Astrocyte (in vitro differentiated cells and primary cell): Measurements from ENCODE around the gene XRCC5. TPM values are rescaled to one million over a fixed set of nuclear protein-coding genes. Genes with fewer than 3 reads are reported as not detected.

Source experiments
- DNase-seq: peaks from one replicate; pipeline ENCODE4 v3.0.0-alpha.2; 2010; ENCODE audit warnings: low read depth
- FAIRE-seq: peaks from 2 replicates; lab custom pipeline; 2011; peaks lifted over from hg19 to GRCh38; lab: Jason Lieb, UNC
- H2AFZ ChIP-seq: 2 replicates; pipeline ENCODE4 v1.6.0; 2012; ENCODE audit warnings: low read depth, low read length, inconsistent platforms
- H3K27ac ChIP-seq: 2 replicates; pipeline ENCODE4 v1.5.1; 2011; ENCODE audit warnings: low read depth, low read length, inconsistent platforms
- H3K27me3 ChIP-seq: 2 replicates; pipeline ENCODE4 v1.6.0; 2011; ENCODE audit warnings: low read length, inconsistent platforms; ENCODE audit not compliant: insufficient read depth
- H3K36me3 ChIP-seq: 2 replicates; pipeline ENCODE4 v1.5.1; 2011; ENCODE audit warnings: low read length, inconsistent platforms; ENCODE audit not compliant: insufficient read depth
- H3K4me1 ChIP-seq: 2 replicates; pipeline ENCODE4 v1.5.1; 2011; ENCODE audit warnings: low read length, inconsistent platforms; ENCODE audit not compliant: insufficient read depth
- H3K4me2 ChIP-seq: 2 replicates; pipeline ENCODE4 v1.6.0; 2012; ENCODE audit warnings: low read length, inconsistent platforms
- H3K4me3 ChIP-seq: 2 replicates; pipeline ENCODE4 v1.5.1; 2011; ENCODE audit warnings: low read depth, mild to moderate bottlenecking, low read length, inconsistent platforms; ENCODE audit not compliant: insufficient read depth
- H3K79me2 ChIP-seq: 2 replicates; pipeline ENCODE4 v1.6.0; 2012; ENCODE audit warnings: mild to moderate bottlenecking, low read length, inconsistent platforms; ENCODE audit not compliant: insufficient read depth
- H3K9ac ChIP-seq: 2 replicates; pipeline ENCODE4 v1.6.0; 2012; ENCODE audit warnings: mild to moderate bottlenecking, low read length, inconsistent platforms
- H3K9me3 ChIP-seq: 2 replicates; pipeline ENCODE4 v1.5.1; 2012; ENCODE audit warnings: low read depth, mild to moderate bottlenecking, low read length, inconsistent platforms; ENCODE audit not compliant: insufficient read depth
- H4K20me1 ChIP-seq: 2 replicates; pipeline ENCODE4 v1.6.0; 2012; ENCODE audit warnings: low read length, inconsistent platforms; ENCODE audit not compliant: insufficient read depth
- H3K27ac Mint-ChIP-seq: one replicate; pipeline ENCODE4 v1.8.0; 2021; ENCODE audit warnings: mild to moderate bottlenecking, mixed read lengths; ENCODE audit not compliant: unreplicated experiment
- H3K27me3 Mint-ChIP-seq: one replicate; pipeline ENCODE4 v1.8.0; 2021; ENCODE audit warnings: low read depth, mixed read lengths; ENCODE audit not compliant: unreplicated experiment
- H3K36me3 Mint-ChIP-seq: one replicate; pipeline ENCODE4 v1.8.0; 2021; ENCODE audit warnings: low read depth, mixed read lengths; ENCODE audit not compliant: unreplicated experiment
- H3K4me1 Mint-ChIP-seq: one replicate; pipeline ENCODE4 v1.8.0; 2021; ENCODE audit warnings: low read depth, mixed read lengths; ENCODE audit not compliant: unreplicated experiment
- H3K4me3 Mint-ChIP-seq: one replicate; pipeline ENCODE4 v1.8.0; 2021; ENCODE audit warnings: mild to moderate bottlenecking, moderate library complexity, mixed read lengths; ENCODE audit not compliant: unreplicated experiment
- H3K9me3 Mint-ChIP-seq: one replicate; pipeline ENCODE4 v1.8.0; 2021; ENCODE audit warnings: mild to moderate bottlenecking, mixed read lengths; ENCODE audit not compliant: unreplicated experiment
- EZH2 ChIP-seq: IDR thresholded peaks from 2 replicates; pipeline ENCODE4 v1.6.1; 2012; ENCODE audit warnings: mild to moderate bottlenecking, low read length, inconsistent platforms; ENCODE audit not compliant: insufficient read depth
- total RNA-seq: library from RNA; stranded (reverse); gene quantifications from 2 replicates; pipeline ENCODE4 v1.2.1, GENCODE V29; 2021
- TF ChIP-seq, protein P1 (sequence below): IDR thresholded peaks from 2 replicates; pipeline ENCODE4 v1.5.1; 2011; ENCODE audit warnings: low read depth, mild to moderate bottlenecking, inconsistent platforms, low read length, moderate library complexity; ENCODE audit not compliant: insufficient read depth

XRCC5 gene
- total RNA-seq, 1 donor from 2014 or later = 249 TPM

DNA sequence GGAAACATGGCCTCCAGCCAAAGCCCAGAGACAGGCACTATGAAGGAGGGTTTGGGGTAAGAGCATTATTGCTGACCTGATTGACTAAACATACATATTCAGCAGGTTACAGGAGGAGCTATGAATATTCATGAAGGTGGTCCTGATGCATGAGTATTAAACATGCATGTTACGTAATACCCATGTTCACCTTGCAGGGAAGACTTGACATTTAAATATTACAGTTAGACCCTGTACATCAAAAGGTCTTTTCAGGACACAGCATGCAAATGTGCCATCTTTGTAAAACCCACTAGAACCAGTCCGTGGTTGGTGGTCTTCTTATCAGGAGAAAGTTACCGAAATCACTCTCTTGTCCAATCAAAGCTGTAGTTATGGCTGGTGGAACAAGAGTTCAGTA is 59.9 kb downstream of the XRCC5 start:
- Histone ChIP-seq H3K4me3 (no peak overlapping the region), H3K36me3 (peaks cover 41% of the 10 kb centered on the region), H4K20me1 (peaks cover 37% of the 10 kb centered on the region), H3K9me3 (no peaks in the 10 kb centered on the region), H2AFZ (no peak overlapping the region), H3K79me2 (peaks cover 73% of the 10 kb centered on the region), H3K4me2 (no peak overlapping the region), H3K9ac (no peak overlapping the region), H3K27me3 (no peaks in the 10 kb centered on the region), H3K4me1 (no peaks in the 10 kb centered on the region), H3K27ac (no peak overlapping the region)
- peaks cover 21% of the 10 kb centered on the region for H3K36me3 Mint-ChIP-seq
- no peak for FAIRE-seq
- no peak for TF ChIP-seq EZH2
- TF ChIP-seq, protein P1, sequence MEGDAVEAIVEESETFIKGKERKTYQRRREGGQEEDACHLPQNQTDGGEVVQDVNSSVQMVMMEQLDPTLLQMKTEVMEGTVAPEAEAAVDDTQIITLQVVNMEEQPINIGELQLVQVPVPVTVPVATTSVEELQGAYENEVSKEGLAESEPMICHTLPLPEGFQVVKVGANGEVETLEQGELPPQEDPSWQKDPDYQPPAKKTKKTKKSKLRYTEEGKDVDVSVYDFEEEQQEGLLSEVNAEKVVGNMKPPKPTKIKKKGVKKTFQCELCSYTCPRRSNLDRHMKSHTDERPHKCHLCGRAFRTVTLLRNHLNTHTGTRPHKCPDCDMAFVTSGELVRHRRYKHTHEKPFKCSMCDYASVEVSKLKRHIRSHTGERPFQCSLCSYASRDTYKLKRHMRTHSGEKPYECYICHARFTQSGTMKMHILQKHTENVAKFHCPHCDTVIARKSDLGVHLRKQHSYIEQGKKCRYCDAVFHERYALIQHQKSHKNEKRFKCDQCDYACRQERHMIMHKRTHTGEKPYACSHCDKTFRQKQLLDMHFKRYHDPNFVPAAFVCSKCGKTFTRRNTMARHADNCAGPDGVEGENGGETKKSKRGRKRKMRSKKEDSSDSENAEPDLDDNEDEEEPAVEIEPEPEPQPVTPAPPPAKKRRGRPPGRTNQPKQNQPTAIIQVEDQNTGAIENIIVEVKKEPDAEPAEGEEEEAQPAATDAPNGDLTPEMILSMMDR = no peak
- no peak overlapping the region for H3K4me3 Mint-ChIP-seq
- H3K9me3 Mint-ChIP-seq = no peaks in the 10 kb centered on the region
- H3K27ac Mint-ChIP-seq = no peak overlapping the region
- H3K4me1 Mint-ChIP-seq = peaks cover 12% of the 10 kb centered on the region
- no peak for DNase-seq
- no peaks in the 10 kb centered on the region for H3K27me3 Mint-ChIP-seq

DNA sequence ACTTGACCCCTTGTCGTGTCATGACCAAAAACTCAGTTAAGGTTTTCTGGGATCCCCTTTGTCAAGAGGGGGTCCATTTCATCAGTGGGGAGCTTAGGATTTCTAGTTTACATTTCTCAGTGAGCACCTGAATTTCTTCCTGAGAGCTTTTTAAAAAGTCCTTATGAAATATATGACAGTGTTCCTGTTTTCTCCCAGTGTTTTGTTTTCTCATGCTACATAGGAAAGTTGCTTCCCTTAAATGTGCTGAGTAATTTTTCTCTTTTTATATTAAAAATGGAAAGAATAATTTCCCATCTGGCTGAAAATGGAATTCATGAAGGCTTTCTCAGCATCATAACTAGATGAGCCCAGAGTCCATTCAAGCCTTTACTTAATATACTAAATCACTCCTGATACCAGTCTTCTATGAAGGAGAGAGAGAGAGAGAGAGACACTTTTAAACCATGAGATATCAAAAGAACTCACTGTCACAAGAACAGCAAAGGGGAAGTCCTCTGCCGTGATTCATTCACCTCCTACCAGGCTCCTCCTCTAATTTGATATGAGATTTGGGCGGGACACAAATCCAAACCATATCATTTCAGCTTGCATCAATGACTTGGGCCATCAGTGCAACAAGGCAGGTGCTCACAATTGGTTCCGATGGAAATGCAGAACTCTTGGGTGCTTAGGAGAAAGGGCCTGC is 61.1 kb downstream of the XRCC5 start:
- FAIRE-seq (no peak), DNase-seq (no peak)
- H3K27ac Mint-ChIP-seq = no peak overlapping the region
- peaks cover 83% of the 10 kb centered on the region for H3K79me2 ChIP-seq
- peaks cover 21% of the 10 kb centered on the region for H3K36me3 Mint-ChIP-seq
- H3K4me2 ChIP-seq = no peak overlapping the region
- H3K27me3 ChIP-seq = no peaks in the 10 kb centered on the region
- H3K4me3 ChIP-seq = no peak overlapping the region
- H3K36me3 ChIP-seq = peaks cover 43% of the 10 kb centered on the region
- H3K4me1 ChIP-seq = no peaks in the 10 kb centered on the region
- no peaks in the 10 kb centered on the region for H3K9me3 ChIP-seq
- H2AFZ ChIP-seq = no peak overlapping the region
- no peak overlapping the region for H3K4me3 Mint-ChIP-seq
- H3K27me3 Mint-ChIP-seq = no peaks in the 10 kb centered on the region
- H3K27ac ChIP-seq = no peak overlapping the region
- H3K9ac ChIP-seq = no peak overlapping the region
- H3K4me1 Mint-ChIP-seq = peaks cover 9% of the 10 kb centered on the region
- H4K20me1 ChIP-seq = peaks cover 39% of the 10 kb centered on the region
- no peaks in the 10 kb centered on the region for H3K9me3 Mint-ChIP-seq
- TF ChIP-seq, protein P1 = no peak
- TF ChIP-seq EZH2 = no peak

DNA sequence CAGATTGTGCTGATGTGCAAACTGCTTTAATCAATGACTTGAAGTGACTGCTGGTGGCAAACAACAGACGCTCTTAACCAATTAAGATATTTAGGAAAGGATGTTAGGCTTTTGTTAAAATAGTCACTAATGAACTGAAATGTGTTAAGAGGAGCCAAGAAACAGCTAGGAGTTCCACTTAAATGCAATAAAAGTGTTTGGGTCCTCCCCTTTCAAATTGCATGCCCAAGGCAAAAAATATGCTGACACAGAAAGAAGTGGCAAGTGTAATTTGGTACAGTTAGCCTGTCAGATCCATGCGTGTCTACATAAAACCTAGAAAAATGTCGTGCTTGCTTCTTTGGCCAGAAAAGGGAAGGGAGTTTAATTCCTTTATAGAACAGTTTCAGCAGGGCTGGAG is 61.9 kb downstream of the XRCC5 start:
- H3K4me3 ChIP-seq = no peak overlapping the region
- H4K20me1 ChIP-seq = peaks cover 38% of the 10 kb centered on the region
- H3K4me1 Mint-ChIP-seq = peaks cover 5% of the 10 kb centered on the region
- TF ChIP-seq, protein P1 = no peak
- no peak for TF ChIP-seq EZH2
- no peaks in the 10 kb centered on the region for H3K4me1 ChIP-seq
- H3K27ac Mint-ChIP-seq = no peak overlapping the region
- no peaks in the 10 kb centered on the region for H3K27me3 Mint-ChIP-seq
- peaks cover 21% of the 10 kb centered on the region for H3K36me3 Mint-ChIP-seq
- H3K9me3 ChIP-seq = no peaks in the 10 kb centered on the region
- no peak overlapping the region for H2AFZ ChIP-seq
- peaks cover 48% of the 10 kb centered on the region for H3K36me3 ChIP-seq
- no peaks in the 10 kb centered on the region for H3K9me3 Mint-ChIP-seq
- no peak overlapping the region for H3K27ac ChIP-seq
- no peak overlapping the region for H3K4me2 ChIP-seq
- no peaks in the 10 kb centered on the region for H3K27me3 ChIP-seq
- peaks cover 83% of the 10 kb centered on the region for H3K79me2 ChIP-seq
- DNase-seq (no peak), FAIRE-seq (no peak)
- H3K9ac ChIP-seq = no peak overlapping the region
- no peak overlapping the region for H3K4me3 Mint-ChIP-seq
